Esophagus squamous epithelium (tissue), 4 donors: ENCODE results near the gene VOPP1.

Experiments
- POLR2A ChIP-seq, 4 donors: fragments of 450-650 bp; IDR thresholded peaks; one replicate each; pipeline ENCODE4 v1.6.1; 2017; ENCODE audit warnings: antibody characterized with exemption in 4 of 4, mild to moderate bottlenecking in 4 of 4, moderate library complexity in 3 of 4
- TF ChIP-seq, protein P1 (sequence below), 6 experiments: fragments of 450-650 bp in 4 of 6; fragments of 200-600 bp in 2 of 6; sonication (generic) in 2 of 6; IDR thresholded peaks; one replicate each; pipeline ENCODE4 v1.5.1; 2016 to 2019; ENCODE audit warnings: antibody characterized with exemption in 6 of 6, mild to moderate bottlenecking in 4 of 6, moderate library complexity in 4 of 6

DNA sequence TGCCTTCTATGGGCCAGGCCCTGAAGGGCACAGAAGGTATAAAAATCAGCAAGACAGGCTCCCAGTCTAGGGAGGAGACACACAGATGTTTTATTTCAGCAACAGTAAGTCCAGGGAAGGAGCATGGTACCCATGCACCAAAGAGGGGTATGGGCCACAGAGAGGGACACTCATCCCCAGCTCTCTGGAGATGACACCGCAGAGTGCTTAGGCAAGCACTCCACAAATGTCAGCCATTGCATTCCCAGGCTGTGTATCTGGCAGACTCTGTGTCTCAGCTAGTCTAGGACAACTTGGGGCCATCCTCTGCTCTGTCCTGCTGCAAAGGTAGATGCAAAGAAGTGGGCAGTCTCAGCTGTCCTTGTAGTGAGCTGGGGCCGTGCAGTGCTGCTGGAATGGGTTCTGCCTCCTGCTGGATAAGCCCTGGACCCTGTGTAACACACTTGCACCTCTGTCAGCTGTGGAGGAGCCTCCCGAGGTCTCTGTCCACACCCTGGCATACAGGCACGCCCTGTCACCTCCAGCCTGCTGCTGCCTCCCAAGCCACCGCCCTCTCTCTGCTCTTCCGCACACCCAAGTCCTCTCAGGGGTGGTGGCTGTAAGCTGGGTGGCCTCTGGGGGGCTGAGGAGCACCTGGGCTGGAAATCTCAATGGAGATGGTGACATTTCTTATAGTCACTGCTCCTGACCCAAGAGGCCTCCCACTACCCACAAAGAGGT lies 57.6 kb downstream of the VOPP1 start:
- TF ChIP-seq, protein P1, sequence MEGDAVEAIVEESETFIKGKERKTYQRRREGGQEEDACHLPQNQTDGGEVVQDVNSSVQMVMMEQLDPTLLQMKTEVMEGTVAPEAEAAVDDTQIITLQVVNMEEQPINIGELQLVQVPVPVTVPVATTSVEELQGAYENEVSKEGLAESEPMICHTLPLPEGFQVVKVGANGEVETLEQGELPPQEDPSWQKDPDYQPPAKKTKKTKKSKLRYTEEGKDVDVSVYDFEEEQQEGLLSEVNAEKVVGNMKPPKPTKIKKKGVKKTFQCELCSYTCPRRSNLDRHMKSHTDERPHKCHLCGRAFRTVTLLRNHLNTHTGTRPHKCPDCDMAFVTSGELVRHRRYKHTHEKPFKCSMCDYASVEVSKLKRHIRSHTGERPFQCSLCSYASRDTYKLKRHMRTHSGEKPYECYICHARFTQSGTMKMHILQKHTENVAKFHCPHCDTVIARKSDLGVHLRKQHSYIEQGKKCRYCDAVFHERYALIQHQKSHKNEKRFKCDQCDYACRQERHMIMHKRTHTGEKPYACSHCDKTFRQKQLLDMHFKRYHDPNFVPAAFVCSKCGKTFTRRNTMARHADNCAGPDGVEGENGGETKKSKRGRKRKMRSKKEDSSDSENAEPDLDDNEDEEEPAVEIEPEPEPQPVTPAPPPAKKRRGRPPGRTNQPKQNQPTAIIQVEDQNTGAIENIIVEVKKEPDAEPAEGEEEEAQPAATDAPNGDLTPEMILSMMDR (IDR thresholded peaks at IDR 0.05) = no peak
- TF ChIP-seq POLR2A (IDR thresholded peaks at IDR 0.05) = no peak
